ENCODE measurements around the gene FRG1.
"Not testable (repeated sequence)": the region's sequence is repeated elsewhere in the genome, so short reads cannot be mapped to it uniquely, and the experiment has no call there.

GRCh38 chr4:189969291-189969690, 28.6 kb downstream of the FRG1 start:
- not testable (repeated sequence) for TF ChIP-seq FOXK2 (IDR thresholded peaks at IDR 0.05); LEF1 (IDR thresholded peaks at IDR 0.05; ENCODE audit: borderline replicate concordance)

Measured in HEK293T (cell line).